ENCODE results near the gene COL6A1.

The COL6A1 gene

DNA sequence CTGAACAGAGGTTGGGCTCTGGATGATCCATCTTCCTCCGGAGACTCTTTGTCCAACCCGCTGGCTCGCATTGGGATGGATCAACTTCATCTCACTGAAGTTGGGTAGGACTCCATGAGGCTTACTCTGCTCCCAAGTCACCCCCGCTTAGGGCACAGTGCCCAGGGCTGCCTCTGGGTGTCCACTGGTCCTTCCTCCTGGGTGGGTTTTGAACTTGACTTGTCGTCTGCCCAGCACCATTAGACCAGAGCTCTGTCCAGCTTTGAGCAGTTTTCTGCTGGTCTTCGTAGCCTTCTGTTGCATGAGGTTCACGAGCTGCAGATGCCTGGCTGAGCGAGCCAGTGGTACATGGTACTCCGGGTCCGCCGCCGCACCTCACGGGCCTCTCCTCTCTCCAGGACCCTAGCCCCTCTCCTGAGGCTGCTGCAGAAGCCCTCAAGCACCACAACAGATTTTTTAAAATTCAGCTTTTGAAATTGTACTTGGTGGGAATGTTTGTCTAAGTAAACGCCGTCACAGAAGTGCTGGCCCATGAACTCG lies 33.8 kb upstream of the COL6A1 start:
- TF ChIP-seq FOXP2 (optimal IDR thresholded peaks at IDR 0.05; ENCODE audit: borderline replicate concordance, extremely low read depth, extremely low read length, insufficient read depth), result no peak
- TF ChIP-seq POLR2AphosphoS5 (IDR thresholded peaks at IDR 0.05; ENCODE audit: low read depth, low read length), result no peak

DNA sequence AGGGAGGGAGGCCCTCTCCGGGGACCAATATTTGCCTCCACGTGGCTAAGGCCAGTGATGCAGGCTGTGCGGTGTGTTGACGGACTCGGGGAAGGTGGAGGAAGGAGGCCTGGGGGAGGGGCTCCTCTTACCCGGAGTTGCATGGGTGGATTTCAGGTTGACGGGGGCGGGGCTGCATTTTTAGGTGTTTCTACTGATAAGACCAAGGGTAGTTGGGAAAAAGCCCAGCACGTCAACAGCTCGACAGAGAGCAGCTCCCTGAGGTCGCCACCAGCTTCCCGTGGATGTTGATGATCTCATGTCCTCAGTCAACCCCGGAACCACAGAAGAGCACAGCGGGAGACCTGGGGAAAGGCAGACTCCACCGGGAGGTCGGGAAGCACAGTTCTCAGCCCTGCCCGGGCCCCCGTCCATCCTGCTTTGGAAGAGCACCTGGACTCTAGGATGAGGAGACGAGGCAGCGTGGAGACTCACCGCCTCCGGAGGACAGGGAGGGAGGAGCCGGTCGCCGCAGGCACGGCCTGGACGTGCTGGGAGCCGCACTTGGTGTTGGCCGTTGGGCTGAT lies 32.9 kb upstream of the COL6A1 start:
- no peak for TF ChIP-seq POLR2AphosphoS5 (IDR thresholded peaks at IDR 0.05; ENCODE audit: low read depth, low read length)
- no peak for TF ChIP-seq FOXP2 (optimal IDR thresholded peaks at IDR 0.05; ENCODE audit: borderline replicate concordance, extremely low read depth, extremely low read length, insufficient read depth)
- TF ChIP-seq, protein P1, sequence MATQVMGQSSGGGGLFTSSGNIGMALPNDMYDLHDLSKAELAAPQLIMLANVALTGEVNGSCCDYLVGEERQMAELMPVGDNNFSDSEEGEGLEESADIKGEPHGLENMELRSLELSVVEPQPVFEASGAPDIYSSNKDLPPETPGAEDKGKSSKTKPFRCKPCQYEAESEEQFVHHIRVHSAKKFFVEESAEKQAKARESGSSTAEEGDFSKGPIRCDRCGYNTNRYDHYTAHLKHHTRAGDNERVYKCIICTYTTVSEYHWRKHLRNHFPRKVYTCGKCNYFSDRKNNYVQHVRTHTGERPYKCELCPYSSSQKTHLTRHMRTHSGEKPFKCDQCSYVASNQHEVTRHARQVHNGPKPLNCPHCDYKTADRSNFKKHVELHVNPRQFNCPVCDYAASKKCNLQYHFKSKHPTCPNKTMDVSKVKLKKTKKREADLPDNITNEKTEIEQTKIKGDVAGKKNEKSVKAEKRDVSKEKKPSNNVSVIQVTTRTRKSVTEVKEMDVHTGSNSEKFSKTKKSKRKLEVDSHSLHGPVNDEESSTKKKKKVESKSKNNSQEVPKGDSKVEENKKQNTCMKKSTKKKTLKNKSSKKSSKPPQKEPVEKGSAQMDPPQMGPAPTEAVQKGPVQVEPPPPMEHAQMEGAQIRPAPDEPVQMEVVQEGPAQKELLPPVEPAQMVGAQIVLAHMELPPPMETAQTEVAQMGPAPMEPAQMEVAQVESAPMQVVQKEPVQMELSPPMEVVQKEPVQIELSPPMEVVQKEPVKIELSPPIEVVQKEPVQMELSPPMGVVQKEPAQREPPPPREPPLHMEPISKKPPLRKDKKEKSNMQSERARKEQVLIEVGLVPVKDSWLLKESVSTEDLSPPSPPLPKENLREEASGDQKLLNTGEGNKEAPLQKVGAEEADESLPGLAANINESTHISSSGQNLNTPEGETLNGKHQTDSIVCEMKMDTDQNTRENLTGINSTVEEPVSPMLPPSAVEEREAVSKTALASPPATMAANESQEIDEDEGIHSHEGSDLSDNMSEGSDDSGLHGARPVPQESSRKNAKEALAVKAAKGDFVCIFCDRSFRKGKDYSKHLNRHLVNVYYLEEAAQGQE (IDR thresholded peaks at IDR 0.05; ENCODE audit: insufficient read depth in 1 of 2, low read depth in 2 of 2, low read length in 2 of 2), result no peak
- no peak for TF ChIP-seq TAF1 (IDR thresholded peaks at IDR 0.05; ENCODE audit: borderline replicate concordance, insufficient read depth, low read length)
- TF ChIP-seq SIN3A (IDR thresholded peaks at IDR 0.05; ENCODE audit: borderline replicate concordance, insufficient read depth, low read length), result no peak

DNA sequence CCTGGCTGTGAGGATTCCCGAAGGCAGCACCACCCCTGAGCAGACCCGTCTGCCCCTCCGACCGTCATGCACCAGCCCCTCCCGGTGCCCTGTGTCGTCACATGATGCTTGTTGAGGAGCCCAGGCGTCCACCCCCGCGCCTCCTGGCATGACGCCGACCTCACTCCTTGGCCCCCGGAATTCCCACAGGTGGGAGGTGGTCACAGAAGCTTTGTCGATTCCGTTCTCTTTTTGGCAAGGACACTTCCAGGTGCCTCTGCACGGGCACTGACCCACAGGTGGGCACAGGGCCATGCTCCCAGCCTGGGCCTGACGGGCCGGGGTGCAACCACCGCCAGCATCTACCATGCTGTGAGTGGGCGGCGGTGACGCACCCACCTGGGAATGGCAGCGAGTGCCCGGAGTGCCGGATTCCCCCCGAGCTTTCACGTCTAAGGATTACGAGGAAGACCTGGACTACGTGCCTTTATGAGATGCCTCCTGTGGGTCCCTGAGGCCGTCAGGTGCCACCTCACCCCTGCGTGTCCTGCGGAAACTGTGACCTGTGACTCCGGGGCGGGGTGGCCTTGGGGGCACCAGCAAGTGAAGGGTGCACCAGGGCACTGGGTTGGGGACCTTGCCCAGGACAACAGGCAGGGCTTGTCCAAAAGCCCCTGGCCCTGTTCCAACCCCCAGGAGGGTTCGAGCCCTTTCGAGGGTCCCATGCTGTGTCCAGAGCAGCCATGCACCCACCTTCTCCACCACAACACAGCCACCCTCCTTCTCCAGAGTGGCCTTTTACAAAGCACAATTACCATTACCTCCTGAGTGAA lies 31.4 kb upstream of the COL6A1 start:
- TF ChIP-seq SIN3A (IDR thresholded peaks at IDR 0.05; ENCODE audit: borderline replicate concordance, insufficient read depth, low read length) (no peak), TAF1 (IDR thresholded peaks at IDR 0.05; ENCODE audit: borderline replicate concordance, insufficient read depth, low read length) (no peak), FOXP2 (optimal IDR thresholded peaks at IDR 0.05; ENCODE audit: borderline replicate concordance, extremely low read depth, extremely low read length, insufficient read depth) (no peak), POLR2AphosphoS5 (IDR thresholded peaks at IDR 0.05; ENCODE audit: low read depth, low read length) (no peak)
- TF ChIP-seq, protein P1 (IDR thresholded peaks at IDR 0.05; ENCODE audit: insufficient read depth in 1 of 2, low read depth in 2 of 2, low read length in 2 of 2), result no peak

DNA sequence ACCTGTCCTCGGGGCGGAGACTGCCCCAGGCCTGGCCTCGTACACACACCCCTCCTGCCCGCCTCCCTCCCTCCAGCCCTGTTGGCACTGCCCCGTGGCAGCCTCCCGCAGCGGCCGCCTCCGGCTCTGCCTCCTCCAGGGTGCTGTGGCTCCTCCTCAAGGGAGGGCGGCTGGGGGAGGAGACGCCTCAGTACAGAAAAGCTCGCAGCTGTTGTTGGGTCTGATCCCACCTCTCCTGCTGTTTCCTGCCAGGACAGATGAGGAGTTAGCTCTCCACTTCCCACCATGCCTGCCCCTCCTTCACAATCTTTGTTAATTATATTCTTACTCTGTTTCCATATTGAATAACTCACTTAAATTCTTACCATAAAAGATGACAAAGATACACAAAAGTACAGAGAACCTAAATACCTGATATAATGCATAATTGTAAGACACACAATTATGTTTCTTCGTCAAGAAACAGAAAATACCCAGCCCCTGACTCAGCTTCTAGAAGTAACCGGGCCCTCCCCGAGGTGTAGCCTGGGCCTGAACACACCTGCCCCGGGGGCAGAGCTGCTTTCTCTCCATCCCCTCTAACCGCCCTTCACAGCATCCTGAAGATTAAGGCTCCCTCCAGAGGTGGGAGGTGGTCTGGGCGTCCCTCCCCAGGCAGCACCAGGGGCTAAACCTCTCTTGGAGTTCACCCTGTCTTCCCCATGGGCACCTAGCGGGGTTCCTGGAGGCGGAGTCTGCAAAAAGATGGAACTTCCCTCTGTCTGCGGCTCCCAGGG lies 30.6 kb upstream of the COL6A1 start:
- TF ChIP-seq FOXP2 (optimal IDR thresholded peaks at IDR 0.05; ENCODE audit: borderline replicate concordance, extremely low read depth, extremely low read length, insufficient read depth) (no peak), TAF1 (IDR thresholded peaks at IDR 0.05; ENCODE audit: borderline replicate concordance, insufficient read depth, low read length) (no peak), POLR2AphosphoS5 (IDR thresholded peaks at IDR 0.05; ENCODE audit: low read depth, low read length) (no peak), SIN3A (IDR thresholded peaks at IDR 0.05; ENCODE audit: borderline replicate concordance, insufficient read depth, low read length) (no peak)
- TF ChIP-seq, protein P1 (IDR thresholded peaks at IDR 0.05; ENCODE audit: insufficient read depth in 1 of 2, low read depth in 2 of 2, low read length in 2 of 2), result no peak

DNA sequence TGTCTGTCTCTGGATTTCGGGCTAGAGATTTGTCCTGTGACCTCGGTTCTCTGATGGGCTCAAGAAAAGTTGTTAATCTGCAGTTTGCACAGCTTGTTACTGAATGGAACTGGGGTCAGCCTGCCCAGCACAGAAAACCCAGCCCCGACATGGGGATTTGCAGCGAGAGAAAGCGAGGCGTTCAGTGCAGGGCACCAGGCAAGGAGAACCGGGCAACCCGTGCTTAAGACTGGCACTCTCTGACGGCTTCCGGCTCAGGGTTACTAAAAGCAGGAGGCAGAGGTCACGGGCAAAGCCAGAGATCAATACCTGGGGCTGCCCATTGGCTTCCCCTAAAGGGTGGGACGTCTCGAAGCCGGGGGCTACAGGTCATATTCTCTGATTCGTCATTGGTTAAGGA lies 29.9 kb upstream of the COL6A1 start:
- no peak for TF ChIP-seq SIN3A (IDR thresholded peaks at IDR 0.05; ENCODE audit: borderline replicate concordance, insufficient read depth, low read length)
- TF ChIP-seq, protein P1 (IDR thresholded peaks at IDR 0.05; ENCODE audit: insufficient read depth in 1 of 2, low read depth in 2 of 2, low read length in 2 of 2), result no peak
- no peak for TF ChIP-seq POLR2AphosphoS5 (IDR thresholded peaks at IDR 0.05; ENCODE audit: low read depth, low read length)
- TF ChIP-seq TAF1 (IDR thresholded peaks at IDR 0.05; ENCODE audit: borderline replicate concordance, insufficient read depth, low read length), result no peak
- no peak for TF ChIP-seq FOXP2 (optimal IDR thresholded peaks at IDR 0.05; ENCODE audit: borderline replicate concordance, extremely low read depth, extremely low read length, insufficient read depth)

All from PFSK-1 (cell line).